GM18867 (cell line): ENCODE measurements around the gene C2CD2.

Source experiments
- ATAC-seq: cut with Tn5 transposase; IDR thresholded peaks from one replicate; pipeline ENCODE4 v1.9.1; 2021; ENCODE audit warnings: mild to moderate bottlenecking, moderate library complexity; ENCODE audit not compliant: unreplicated experiment

C2CD2 gene

GRCh38 chr21:41933313-41934079 is 20.3 kb downstream of the C2CD2 start:
- no peak for ATAC-seq

GRCh38 chr21:41932576-41933312 is 21.1 kb downstream of the C2CD2 start:
- no peak for ATAC-seq

DNA sequence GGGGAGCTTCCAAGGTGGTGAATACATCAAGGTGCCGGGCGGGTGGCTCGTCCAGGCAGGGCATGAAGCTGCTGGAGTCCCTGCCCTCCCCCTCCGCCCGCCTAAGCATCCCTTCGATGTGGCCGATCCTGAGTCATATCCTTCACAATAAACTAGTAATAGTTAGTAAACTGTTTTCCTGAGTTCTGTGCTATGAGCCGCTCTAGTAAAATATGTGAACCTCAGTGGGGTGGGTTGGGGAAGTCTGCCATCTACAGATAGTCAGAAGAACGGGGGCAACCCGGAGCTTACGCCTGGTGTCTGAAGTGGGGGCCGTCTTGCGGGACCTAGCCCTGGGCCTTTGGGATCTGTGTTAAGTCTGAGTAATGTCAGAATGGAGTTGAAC is 21.6 kb downstream of the C2CD2 start:
- no peak for ATAC-seq

DNA sequence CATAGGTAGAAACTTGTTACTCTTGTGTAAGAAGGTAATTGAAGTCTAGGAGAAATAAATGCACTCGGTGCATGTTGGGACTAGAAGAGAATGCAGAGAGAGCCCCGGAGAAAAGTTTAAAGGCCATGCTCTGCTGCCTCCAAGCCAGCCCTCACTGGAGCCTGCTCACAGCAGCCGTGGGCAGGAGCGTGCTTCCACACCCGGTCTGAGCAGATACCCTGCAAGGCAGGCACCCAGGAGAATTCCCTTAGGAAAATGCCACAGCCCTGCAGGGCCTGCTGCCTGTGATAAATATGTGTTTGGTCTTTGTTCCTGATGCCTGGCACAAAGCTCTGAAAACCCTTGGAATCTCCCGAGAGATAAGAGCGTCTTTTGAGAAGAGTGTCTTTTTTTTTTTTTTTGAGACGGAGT is 22.8 kb downstream of the C2CD2 start:
- ATAC-seq: no peak

- ATAC-seq: no peak
These were observed 24.6 kb downstream of the C2CD2 start for GRCh38 chr21:41929248-41929647.

DNA sequence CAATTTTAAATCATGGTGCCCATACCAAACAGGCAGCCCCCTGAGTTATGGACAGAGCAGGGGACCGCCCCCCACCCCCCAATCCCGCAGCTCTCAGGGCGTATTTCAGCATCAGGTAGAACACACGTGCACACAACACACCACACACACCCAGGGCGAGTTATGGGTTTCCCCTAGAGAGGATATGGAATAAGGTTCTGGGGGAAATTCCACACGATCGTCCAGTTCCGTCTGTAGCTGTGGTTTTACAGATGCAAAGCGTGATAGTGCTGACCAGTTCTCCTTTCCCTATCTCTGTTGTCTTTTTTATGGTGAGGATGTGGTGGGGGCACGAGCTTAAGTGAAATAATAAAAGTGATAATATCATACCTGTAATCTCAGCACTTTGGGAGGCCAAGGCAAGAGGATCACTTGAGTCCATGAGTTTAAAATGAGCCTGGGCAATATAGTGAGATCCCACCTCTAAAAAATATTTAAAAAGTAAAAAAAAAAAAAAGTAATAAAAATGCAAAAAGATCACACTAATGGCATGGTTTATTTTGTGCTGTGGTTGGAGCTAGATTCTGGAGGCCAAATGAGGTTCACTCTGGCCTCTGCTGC is 25.1 kb downstream of the C2CD2 start:
- ATAC-seq: peak; percentile 44

DNA sequence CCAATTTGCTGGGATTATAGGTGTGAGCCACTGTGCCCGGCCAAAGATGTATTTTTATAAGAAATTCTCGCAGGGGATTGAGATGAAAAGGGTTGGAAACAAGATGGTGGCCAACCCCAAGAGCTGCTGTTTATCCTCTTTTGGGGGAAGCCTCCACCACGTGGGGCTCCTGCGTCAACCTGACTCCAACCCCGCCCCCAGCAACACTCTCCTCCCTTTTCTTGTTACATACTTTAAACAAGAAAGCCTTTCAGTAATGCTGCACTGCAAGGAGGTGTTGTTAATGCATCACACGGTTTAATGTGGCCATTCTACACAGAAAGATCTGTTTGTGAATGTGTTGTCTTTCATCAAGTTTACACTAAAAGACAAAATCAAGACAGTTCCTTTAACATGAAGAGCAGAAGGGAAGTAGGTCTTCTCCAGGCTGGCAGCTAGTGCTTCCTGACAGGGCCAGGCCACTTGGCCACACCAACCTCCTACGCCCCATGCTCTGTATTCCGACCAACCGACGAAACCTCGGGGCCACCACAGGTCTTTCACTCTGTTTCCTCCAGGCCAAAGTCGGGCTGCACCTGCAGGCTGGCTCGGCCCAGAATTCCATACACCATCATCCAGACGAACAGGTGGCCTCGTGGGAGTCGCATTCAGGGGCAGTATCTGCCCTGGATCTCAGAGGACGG is 25.9 kb downstream of the C2CD2 start:
- ATAC-seq: no peak

GRCh38 chr21:41926807-41927171 is 27.0 kb downstream of the C2CD2 start:
- peak; percentile 10 for ATAC-seq

DNA sequence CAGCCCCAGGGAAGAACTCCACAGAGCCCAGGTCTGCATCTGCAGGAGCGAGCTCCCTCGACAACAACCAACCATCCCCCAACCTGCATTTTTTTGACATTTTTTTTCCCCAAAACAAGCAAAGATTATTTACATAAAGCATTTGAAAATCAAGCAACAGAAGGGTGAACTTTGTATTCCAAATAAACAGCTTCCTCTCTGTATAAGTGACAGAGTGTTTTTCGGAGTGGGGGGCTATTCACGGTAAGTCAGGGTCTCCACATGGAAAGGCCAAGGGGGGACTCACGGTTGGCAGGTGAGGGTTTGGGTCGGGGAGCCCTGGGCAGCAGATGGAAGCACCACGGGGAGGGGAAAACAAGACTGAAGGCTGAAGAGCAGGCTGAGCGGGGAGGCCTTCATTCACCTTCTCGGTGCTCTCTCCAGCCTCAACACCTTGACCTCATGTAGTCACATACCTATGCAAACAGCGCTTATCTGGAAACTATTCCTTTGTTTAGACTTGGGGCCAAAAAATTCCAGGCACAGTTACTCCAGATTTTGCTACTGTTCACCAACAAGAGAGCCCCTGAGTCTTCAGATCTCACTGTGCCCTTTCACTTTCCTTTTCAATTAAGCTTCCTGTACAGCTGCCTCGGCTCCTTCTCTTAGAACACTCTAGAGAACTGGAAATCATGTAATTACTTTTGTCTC is 27.6 kb downstream of the C2CD2 start:
- ATAC-seq: peak; percentile 72

- ATAC-seq: no peak
These were observed 28.1 kb downstream of the C2CD2 start for GRCh38 chr21:41925767-41926116.

DNA sequence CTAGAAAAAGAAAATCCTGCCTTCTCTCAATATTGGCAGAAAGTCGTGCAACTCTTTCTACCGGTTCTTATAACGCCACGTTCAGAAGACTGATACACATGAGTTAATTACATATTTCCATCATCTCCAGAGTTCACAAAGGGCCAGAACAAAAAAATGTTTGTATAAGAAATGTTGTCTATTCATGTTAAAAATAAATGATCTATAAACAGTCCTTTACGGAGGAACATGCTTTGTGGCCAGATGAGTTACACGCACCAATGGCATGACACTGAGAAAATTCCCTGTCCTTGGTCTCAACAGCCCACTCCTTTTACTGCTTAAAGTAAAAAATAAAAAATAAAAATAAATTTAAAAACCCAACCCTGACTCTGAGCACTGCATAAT is 29.5 kb downstream of the C2CD2 start:
- ATAC-seq: no peak

DNA sequence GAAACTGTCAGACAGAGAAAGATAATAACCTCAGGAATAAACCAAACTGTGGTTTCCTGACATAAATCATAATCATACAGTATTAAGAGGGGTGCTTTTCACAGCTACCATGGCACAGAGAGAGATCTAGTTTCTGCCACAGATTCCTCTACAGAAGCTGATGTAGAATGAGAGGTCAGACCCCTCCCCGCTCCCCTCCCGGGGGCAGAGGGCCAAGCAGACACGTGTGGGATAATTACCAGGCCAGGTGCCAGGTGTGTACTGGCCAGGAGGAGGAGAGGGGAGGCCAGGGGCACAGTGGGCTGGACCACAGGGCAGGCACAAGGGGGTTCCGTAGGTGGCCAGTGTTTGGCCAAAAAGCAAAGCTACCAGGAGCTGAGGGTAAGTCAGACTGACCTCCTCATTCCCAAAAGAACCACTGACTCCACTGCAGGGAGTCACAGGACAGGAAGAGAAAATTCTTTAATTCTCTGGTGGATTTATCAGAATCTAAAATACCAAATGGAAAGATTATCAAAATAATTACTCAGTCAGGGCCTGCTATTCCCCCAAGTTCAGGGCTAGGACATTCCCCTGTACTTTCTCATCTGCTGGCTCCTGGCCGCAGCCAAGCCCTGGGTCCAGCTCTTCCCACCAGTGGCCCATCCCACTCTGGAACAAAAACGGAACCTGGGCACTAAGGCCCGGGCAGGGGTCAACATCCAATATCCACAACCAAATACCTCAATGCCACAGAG is 30.0 kb downstream of the C2CD2 start:
- ATAC-seq: no peak

DNA sequence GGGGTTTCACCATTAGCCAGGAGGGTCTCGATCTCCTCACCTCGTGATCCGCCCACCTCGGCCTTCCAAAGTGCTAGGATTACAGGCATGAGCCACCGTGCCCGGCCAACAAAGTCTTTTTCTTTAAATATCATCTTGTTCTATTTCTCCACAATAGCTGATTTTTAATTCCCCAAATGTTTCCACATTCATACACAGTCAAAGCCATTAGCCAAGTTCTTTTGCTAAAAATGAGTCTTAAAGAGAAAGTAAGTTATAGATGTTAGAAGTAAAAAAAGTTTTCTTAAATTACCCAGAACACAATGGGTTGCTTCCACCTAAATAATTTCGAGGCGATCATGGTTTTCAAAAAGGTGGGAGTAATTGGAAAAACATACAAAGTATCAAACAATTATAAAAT is 30.6 kb downstream of the C2CD2 start:
- ATAC-seq: no peak

- ATAC-seq: no peak
These were observed 32.8 kb downstream of the C2CD2 start for GRCh38 chr21:41921021-41921420.

DNA sequence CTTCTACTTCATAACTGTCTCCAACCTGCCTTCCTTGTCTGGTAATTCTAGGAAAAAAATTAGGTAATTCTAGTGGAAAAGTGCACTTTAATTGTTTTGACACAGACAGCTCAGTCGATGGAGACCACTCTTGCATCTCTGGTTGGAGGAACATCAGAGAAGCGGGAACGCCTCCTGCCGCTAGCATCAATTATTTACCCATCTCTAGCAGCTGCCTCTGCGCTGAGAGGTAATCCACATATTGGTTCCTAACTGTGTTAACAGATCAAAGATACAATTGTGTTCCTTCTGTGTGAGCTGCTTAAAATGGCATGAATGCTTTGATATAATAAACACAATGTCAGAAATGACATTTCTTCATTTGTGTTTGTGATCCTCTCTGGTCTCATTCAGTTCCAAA is 33.3 kb downstream of the C2CD2 start:
- ATAC-seq: no peak

GRCh38 chr21:41919666-41920398 is 34.0 kb downstream of the C2CD2 start:
- ATAC-seq: no peak

DNA sequence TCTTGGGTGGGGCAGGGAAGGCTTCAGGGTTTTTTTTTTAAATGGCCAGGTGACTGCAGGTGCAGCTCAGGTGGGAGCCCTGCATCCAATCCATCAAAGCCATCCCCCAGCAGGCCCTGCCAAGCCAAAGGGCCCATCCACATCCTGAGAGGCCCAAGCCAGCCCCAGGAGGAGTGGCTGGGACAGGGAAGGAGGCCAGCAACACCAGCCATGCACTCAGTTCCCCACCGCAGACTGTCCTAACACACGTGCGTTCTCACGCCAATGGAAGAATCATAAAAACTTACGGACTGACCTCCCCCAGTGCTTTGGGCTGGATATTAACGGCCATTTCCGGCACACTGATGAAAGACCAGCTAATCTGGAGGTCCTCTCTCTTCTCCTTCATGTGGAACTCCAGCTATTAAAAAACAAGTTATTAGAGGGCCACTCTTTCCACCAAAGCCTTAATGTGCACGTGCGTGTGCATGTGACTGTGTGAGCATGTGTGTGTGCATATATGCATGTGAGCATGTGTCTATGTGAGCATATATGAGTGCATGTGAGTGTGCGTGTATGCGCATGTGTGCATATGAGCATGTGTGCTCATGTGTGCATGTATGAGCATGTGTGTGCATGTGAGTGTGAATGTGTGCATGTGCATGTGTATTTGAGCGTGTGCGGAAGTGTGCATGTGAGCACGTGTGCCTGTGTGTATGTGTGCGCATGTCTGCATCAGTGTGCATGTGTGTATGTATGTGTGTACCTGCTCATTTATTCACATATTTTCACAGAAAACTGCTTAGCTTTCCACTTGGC is 35.1 kb downstream of the C2CD2 start:
- no peak for ATAC-seq

DNA sequence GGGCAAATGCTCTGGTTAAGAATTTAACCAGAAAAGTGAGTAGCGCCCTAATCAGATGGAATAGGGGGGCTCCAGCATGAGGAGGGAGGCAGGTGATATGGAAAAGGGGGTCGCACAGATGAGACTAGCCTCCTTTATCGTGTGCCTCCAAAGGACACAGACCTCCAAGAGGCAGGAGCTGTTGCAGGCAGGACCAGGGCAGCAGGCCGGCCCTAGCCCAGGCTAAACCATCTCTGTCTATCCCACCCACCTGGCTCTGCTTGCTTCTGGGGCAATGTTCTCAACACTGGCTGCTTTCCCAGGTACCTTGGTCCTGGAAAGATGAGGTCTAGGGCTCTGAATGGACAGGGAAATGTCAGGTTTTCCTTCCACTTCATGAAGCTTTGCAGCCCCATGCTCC is 36.3 kb downstream of the C2CD2 start:
- ATAC-seq: no peak

- ATAC-seq: no peak
These were observed 36.9 kb downstream of the C2CD2 start for GRCh38 chr21:41916888-41917433.
